GM23248 (cell line): Measurements from ENCODE around the gene SH3BGR. TPM values are rescaled to one million over a fixed set of nuclear protein-coding genes. Genes with fewer than 3 reads are reported as not detected.
"Not testable (repeated sequence)": the region's sequence is repeated elsewhere in the genome, so short reads cannot be mapped to it uniquely, and the experiment has no call there.

Source experiments
- DNase-seq: peaks from one replicate; pipeline ENCODE4 v3.0.0-alpha.2; 2015
- H2AFZ ChIP-seq: fragments of 200-600 bp; sonication (generic); 2 replicates; pipeline ENCODE4 v1.6.1; 2016; ENCODE audit warnings: antibody characterized with exemption
- H3F3A ChIP-seq: fragments of 200-600 bp; sonication (generic); 2 replicates; pipeline ENCODE4 v1.6.1; 2016; ENCODE audit warnings: mild to moderate bottlenecking, antibody characterized with exemption, mixed run types; ENCODE audit not compliant: insufficient read depth
- H3K27ac ChIP-seq: fragments of 200-600 bp; sonication (generic); 2 replicates; pipeline ENCODE4 v1.5.1; 2016; ENCODE audit warnings: mild to moderate bottlenecking
- H3K27me3 ChIP-seq: fragments of 200-600 bp; sonication (generic); replicated peaks from 2 replicates; pipeline ENCODE4 v1.6.1; 2016; ENCODE audit warnings: mild to moderate bottlenecking; ENCODE audit not compliant: insufficient read depth
- H3K36me3 ChIP-seq: fragments of 200-600 bp; sonication (generic); 2 replicates; pipeline ENCODE4 v1.6.1; 2016; ENCODE audit warnings: low read depth, mild to moderate bottlenecking
- H3K4me1 ChIP-seq: fragments of 200-600 bp; sonication (generic); 2 replicates; pipeline ENCODE4 v1.6.1; 2016; ENCODE audit warnings: mild to moderate bottlenecking; ENCODE audit not compliant: insufficient read depth
- H3K4me2 ChIP-seq: fragments of 200-600 bp; sonication (generic); one replicate; pipeline ENCODE4 v1.6.1; 2016; ENCODE audit warnings: mild to moderate bottlenecking; ENCODE audit not compliant: unreplicated experiment
- H3K4me3 ChIP-seq: fragments of 200-600 bp; sonication (generic); 2 replicates; pipeline ENCODE4 v1.5.1; 2016; ENCODE audit warnings: mild to moderate bottlenecking
- H3K79me2 ChIP-seq: fragments of 200-600 bp; sonication (generic); 2 replicates; pipeline ENCODE4 v1.6.1; 2016; ENCODE audit warnings: mild to moderate bottlenecking; ENCODE audit not compliant: insufficient read depth
- H3K9ac ChIP-seq: fragments of 200-600 bp; sonication (generic); 2 replicates; pipeline ENCODE4 v1.6.1; 2016; ENCODE audit warnings: mild to moderate bottlenecking
- H3K9me2 ChIP-seq: fragments of 200-600 bp; sonication (generic); 2 replicates; pipeline ENCODE4 v1.6.1; 2016; ENCODE audit warnings: mixed run types, mild to moderate bottlenecking, moderate library complexity; ENCODE audit not compliant: insufficient read depth
- H3K9me3 ChIP-seq: fragments of 200-600 bp; sonication (generic); one replicate; pipeline ENCODE4 v1.6.1; 2017; ENCODE audit warnings: low read depth
- H4K20me1 ChIP-seq: fragments of 200-600 bp; sonication (generic); 2 replicates; pipeline ENCODE4 v1.6.0; 2016; ENCODE audit not compliant: insufficient read depth
- EZH2 ChIP-seq: fragments of 200-600 bp; sonication (generic); IDR thresholded peaks from 2 replicates; pipeline ENCODE4 v1.6.1; 2018; ENCODE audit warnings: antibody characterized with exemption, mild to moderate bottlenecking; ENCODE audit not compliant: insufficient read depth, poor library complexity, severe bottlenecking
- EZH2phosphoT487 ChIP-seq: fragments of 200-600 bp; sonication (generic); IDR thresholded peaks from 2 replicates; pipeline ENCODE4 v1.6.1; 2018; ENCODE audit warnings: antibody characterized with exemption, moderate library complexity, mild to moderate bottlenecking, low read depth; ENCODE audit not compliant: insufficient read depth
- WGBS, 2 experiments: methylation state at CpG; one replicate each; pipeline ENCODE4 v1.1.6; 2015 to 2017; ENCODE audit warnings: low lambda C conversion rate in 2 of 2, low coverage in 1 of 2; ENCODE audit errors: missing lambda C conversion rate in 2 of 2; 5-methylcytosine and 5-hydroxymethylcytosine counted together
- in situ Hi-C: fragments of 300-500 bp; cut with MboI; formaldehyde crosslinking; loops from 2 replicates; pipeline ENCODE4 v1.15.0; 2020
- polyA plus RNA-seq: library from polyadenylated mRNA; unstranded; fragments of >200 nt; fragmentation: Nextera tagmentation; extraction: Ambion mirVana; gene quantifications from 2 replicates; pipeline ENCODE4 v1.2.1, GENCODE V29; 2016
- total RNA-seq: library from RNA; depleted of rRNA; stranded (reverse); fragments of >200 nt; shearing (Covaris generic); gene quantifications from 2 replicates; pipeline ENCODE4 v1.2.3, GENCODE V29; 2014

SH3BGR gene
- total and polyA plus RNA-seq, 2 experiments from 2014 or later, result 4.4 to 5.7 TPM

DNA sequence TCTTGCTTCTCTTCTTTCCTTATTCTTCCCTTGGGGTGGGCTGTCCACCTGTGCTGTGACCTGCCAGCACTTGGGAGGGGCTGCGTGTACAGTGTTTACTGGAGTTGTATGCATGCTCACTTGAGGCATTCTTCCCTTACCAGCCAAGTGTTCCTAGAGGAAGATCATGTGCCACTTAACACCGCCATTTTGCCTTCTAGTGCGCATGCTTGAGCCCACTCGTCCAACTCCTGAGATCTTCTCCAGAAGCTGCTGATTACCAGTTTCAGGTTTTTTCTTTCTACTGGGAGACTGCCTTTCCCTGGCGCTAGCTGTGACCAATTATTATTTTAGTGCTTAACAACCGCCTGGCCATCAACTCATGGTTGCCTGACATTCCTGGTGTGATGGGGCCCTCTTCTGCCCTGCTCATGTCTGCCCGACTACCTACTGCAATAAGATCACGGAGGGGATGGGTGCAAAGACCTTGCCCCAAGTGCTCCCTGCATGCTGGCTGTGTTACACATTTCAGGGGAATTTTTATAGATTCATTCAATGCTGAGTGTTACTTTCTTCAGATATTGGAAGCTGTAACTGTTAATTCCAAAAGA lies 86.8 kb downstream of the SH3BGR start:
- Histone ChIP-seq H3K36me3 (no peaks in the 10 kb centered on the region), H3K4me2 (no peak overlapping the region), H3K9me3 (no peaks in the 10 kb centered on the region), H3K27me3 (no peaks in the 10 kb centered on the region), H3F3A (no peaks in the 10 kb centered on the region), H3K9ac (no peak overlapping the region), H3K4me3 (no peak overlapping the region), H3K79me2 (no peaks in the 10 kb centered on the region), H3K9me2 (no peaks in the 10 kb centered on the region), H4K20me1 (no peaks in the 10 kb centered on the region), H3K4me1 (no peaks in the 10 kb centered on the region), H2AFZ (no peak overlapping the region), H3K27ac (no peak overlapping the region)
- in situ Hi-C loops, result no loop called here
- TF ChIP-seq EZH2phosphoT487, result no peak
- TF ChIP-seq EZH2, result no peak
- no peak for DNase-seq
- whole genome bisulfite sequencing, 2 experiments, result 42 to 44% methylated on average over 8 of the region's 8 CpGs

DNA sequence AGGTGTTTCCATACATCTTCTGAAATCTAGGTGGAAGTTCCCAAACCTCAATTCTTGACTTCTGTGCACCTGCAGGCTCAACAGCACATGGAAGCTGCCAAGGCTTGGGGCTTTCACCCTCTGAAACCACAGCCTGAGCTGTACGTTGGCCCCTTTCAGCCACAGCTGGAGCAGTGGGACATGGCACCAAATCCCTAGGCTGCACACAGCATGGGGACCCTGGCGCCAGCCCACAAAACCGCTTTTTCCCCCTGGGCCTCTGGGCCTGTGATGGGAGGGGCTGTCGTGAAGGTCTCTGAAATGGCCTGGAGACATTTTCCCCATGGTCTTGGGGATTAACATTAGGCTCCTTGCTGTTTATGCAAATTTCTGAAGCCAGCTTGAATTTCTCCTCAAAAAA lies 88.6 kb downstream of the SH3BGR start:
- H3K4me1 ChIP-seq, H3K9me2 ChIP-seq, DNase-seq, H3K27me3 ChIP-seq, H3K36me3 ChIP-seq, H4K20me1 ChIP-seq, H3K9me3 ChIP-seq, H2AFZ ChIP-seq, H3K4me3 ChIP-seq, in situ Hi-C loops, H3K4me2 ChIP-seq, H3F3A ChIP-seq, H3K27ac ChIP-seq, H3K79me2 ChIP-seq, H3K9ac ChIP-seq: not testable (repeated sequence)
- WGBS, 2 experiments, result 26 to 27% methylated on average over 4 of the region's 4 CpGs

DNA sequence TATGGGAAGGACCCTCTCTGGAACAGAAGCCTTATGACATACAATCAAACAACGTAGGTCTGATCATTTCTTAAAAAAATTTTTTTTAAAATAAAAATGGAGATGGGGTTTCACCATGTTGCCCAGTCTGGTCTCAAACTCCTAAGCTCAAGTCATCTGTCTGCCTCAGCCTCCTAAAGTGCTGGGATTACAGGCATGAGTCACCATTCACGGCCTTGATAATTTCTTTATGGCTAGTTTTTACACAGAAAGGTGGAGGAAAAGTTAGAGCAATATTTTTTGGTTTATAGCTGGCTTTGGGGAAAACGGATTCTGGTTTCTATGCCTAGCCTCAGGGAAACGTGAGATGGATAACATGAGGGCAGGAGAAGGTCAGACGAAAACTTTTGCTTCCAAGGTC lies 91.0 kb downstream of the SH3BGR start:
- H3K9ac ChIP-seq, result no peak overlapping the region
- H3K4me2 ChIP-seq, result no peak overlapping the region
- H3K4me3 ChIP-seq, result no peak overlapping the region
- no peak overlapping the region for H2AFZ ChIP-seq
- no peaks in the 10 kb centered on the region for H3K27me3 ChIP-seq
- H3K4me1 ChIP-seq, result no peaks in the 10 kb centered on the region
- no peaks in the 10 kb centered on the region for H3K36me3 ChIP-seq
- in situ Hi-C loops, result no loop called here
- no peaks in the 10 kb centered on the region for H3K9me3 ChIP-seq
- H4K20me1 ChIP-seq, result no peaks in the 10 kb centered on the region
- no peak overlapping the region for H3K27ac ChIP-seq
- H3F3A ChIP-seq, result no peaks in the 10 kb centered on the region
- no peaks in the 10 kb centered on the region for H3K9me2 ChIP-seq
- no peaks in the 10 kb centered on the region for H3K79me2 ChIP-seq
- TF ChIP-seq EZH2 (no peak), EZH2phosphoT487 (no peak)
- DNase-seq, result no peak
- 10 to 13% methylated on average over 5 of the region's 5 CpGs for WGBS, 2 experiments

DNA sequence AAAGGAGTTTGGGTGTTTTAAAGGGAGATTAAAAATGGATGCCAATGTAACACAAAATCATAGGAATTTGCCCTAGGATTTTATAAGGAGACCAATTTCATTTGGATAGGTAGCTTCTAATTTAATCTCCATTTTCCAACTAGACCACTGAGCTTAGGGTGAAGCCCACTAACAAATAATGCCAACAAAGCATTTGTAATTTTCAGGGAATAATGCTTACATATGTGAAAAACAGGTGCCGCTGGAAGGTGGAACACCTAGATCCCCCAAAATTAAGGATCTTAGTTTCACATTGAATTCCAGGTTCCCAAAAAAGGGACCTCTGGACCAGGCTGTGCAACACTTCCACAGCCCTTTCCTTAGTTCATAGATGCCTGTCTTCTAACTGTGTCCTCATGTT lies 94.8 kb downstream of the SH3BGR start:
- Histone ChIP-seq H3K9me3 (no peaks in the 10 kb centered on the region), H3F3A (no peaks in the 10 kb centered on the region), H4K20me1 (no peaks in the 10 kb centered on the region), H3K36me3 (no peaks in the 10 kb centered on the region), H3K4me2 (no peak overlapping the region), H3K4me1 (no peaks in the 10 kb centered on the region), H3K9ac (no peak overlapping the region), H2AFZ (no peak overlapping the region), H3K4me3 (no peak overlapping the region), H3K79me2 (no peaks in the 10 kb centered on the region), H3K9me2 (no peaks in the 10 kb centered on the region), H3K27ac (no peak overlapping the region), H3K27me3 (no peaks in the 10 kb centered on the region)
- no peak for DNase-seq
- in situ Hi-C loops, result no loop called here
- 46 to 47% methylated on average over 1 of the region's 1 CpG for WGBS, 2 experiments
- TF ChIP-seq EZH2, result no peak
- no peak for TF ChIP-seq EZH2phosphoT487

DNA sequence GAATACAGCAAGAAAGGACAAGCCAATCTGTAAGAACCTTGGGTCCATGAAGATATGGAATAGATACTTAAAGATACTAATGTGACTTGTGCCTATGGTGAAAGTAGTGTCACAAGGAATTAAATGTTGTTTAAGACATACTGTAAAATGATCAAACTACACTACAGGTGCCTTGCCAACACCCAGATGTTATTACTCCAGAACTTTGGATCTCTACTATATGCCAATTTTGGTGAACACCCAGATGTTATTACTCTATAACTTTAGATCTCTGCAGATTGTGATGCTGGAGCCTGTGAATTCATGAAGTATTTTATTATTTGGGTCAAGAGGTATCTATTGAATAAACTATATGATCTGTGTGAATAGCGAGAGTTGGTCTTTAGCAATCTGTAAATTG lies 101.1 kb downstream of the SH3BGR start:
- WGBS, 2 experiments, result 0% methylated on average over 1 of the region's 1 CpG

More for the DNA sequence above, 101.1 kb downstream of the SH3BGR start:
- H3F3A ChIP-seq, result no peaks in the 10 kb centered on the region
- H3K9me2 ChIP-seq, result no peaks in the 10 kb centered on the region
- H3K27me3 ChIP-seq, result no peaks in the 10 kb centered on the region
- H3K4me1 ChIP-seq, result no peaks in the 10 kb centered on the region
- in situ Hi-C loops, result no loop called here
- no peaks in the 10 kb centered on the region for H3K9me3 ChIP-seq
- no peaks in the 10 kb centered on the region for H3K36me3 ChIP-seq
- no peak overlapping the region for H3K4me2 ChIP-seq
- no peak for DNase-seq
- TF ChIP-seq EZH2phosphoT487 (no peak), EZH2 (no peak)
- no peaks in the 10 kb centered on the region for H3K79me2 ChIP-seq
- H3K9ac ChIP-seq, result no peak overlapping the region
- no peak overlapping the region for H3K4me3 ChIP-seq
- no peak overlapping the region for H3K27ac ChIP-seq
- no peaks in the 10 kb centered on the region for H4K20me1 ChIP-seq
- no peak overlapping the region for H2AFZ ChIP-seq
